ENCODE data around the gene GPHN. TPM values are rescaled to one million over a fixed set of nuclear protein-coding genes. Genes with fewer than 3 reads are reported as not detected.
"Not testable (repeated sequence)": the region's sequence is repeated elsewhere in the genome, so short reads cannot be mapped to it uniquely, and the experiment has no call there.

GPHN gene
- total and polyA plus RNA-seq, 2 of the 4 experiments (the other 2 are of a cell fraction) = 8.0 to 8.1 TPM

- no peak for ATAC-seq (ENCODE audit: low read depth)
- H3K4me3 ChIP-seq (ENCODE audit: insufficient read depth, low read depth, low read length) = no peak overlapping the region
- no peaks in the 10 kb centered on the region for H3K9me3 ChIP-seq (ENCODE audit: control insufficient read depth, insufficient read depth, low read length)
- H2AK9ac ChIP-seq (replicated peaks; ENCODE audit: low read depth, low read length, poor library complexity) = no peak overlapping the region
- H4K5ac ChIP-seq (ENCODE audit: low read depth, low read length) = no peak overlapping the region
- no peak overlapping the region for H2BK15ac ChIP-seq (ENCODE audit: low read depth, low read length)
- no peaks in the 10 kb centered on the region for H3K79me1 ChIP-seq (ENCODE audit: low read depth in 1 of 2, low read length in 2 of 2)
- ChIA-PET CTCF (no interaction called here), POLR2A (ENCODE audit: unreplicated experiment) (no interaction called here)
- H4K8ac ChIP-seq (ENCODE audit: low read depth in 2 of 2, low read length in 2 of 2) = no peak overlapping the region
- H3K27ac ChIP-seq (ENCODE audit: insufficient read depth, low read length) = no peak overlapping the region
- no peak overlapping the region for H2AK5ac ChIP-seq (ENCODE audit: low read depth, low read length)
- H2BK5ac ChIP-seq (ENCODE audit: low read depth, low read length, poor library complexity, severe bottlenecking) = no peak overlapping the region
- TF ChIP-seq CEBPB (IDR thresholded peaks at IDR 0.05; ENCODE audit: low read depth, low read length) (no peak), RAD21 (IDR thresholded peaks at IDR 0.05; ENCODE audit: low read length) (no peak), CHD1 (IDR thresholded peaks at IDR 0.05; ENCODE audit: low read depth, low read length) (no peak), MAZ (IDR thresholded peaks at IDR 0.05; ENCODE audit: borderline replicate concordance, low read depth, low read length) (no peak)
- no peak overlapping the region for H2BK20ac ChIP-seq (ENCODE audit: low read depth, low read length)
- H2BK120ac ChIP-seq (ENCODE audit: low read depth, low read length) = no peak overlapping the region
- H3K18ac ChIP-seq (ENCODE audit: low read depth, low read length) = no peak overlapping the region
- no peak for DNase-seq
- H3K9me1 ChIP-seq (ENCODE audit: insufficient read depth, low read length) = no peaks in the 10 kb centered on the region
- intact Hi-C loops (cut with micrococcal nuclease) = no loop called here
- no peak overlapping the region for H2AFZ ChIP-seq (replicated peaks; ENCODE audit: low read length, poor library complexity)
- no peak overlapping the region for H3K14ac ChIP-seq (replicated peaks; ENCODE audit: low read depth, low read length)
- H3K4me2 ChIP-seq (ENCODE audit: low read depth, low read length) = no peak overlapping the region
- BruUV-seq (replicated peaks) = no TSS peak
- no peak overlapping the region for H3K4ac ChIP-seq (ENCODE audit: low read depth, low read length)
- H3K23ac ChIP-seq (ENCODE audit: low read depth, low read length) = no peak overlapping the region
- H3K36me3 ChIP-seq (ENCODE audit: control insufficient read depth, insufficient read depth, low read length) = no peaks in the 10 kb centered on the region
- dilution Hi-C loops (cut with HindIII; ENCODE audit: low sequenced_read_pairs, unreplicated experiment) = no loop called here
- H3K56ac ChIP-seq (ENCODE audit: extremely low read depth, insufficient read depth, low read length) = no peak overlapping the region
- no peaks in the 10 kb centered on the region for H4K20me1 ChIP-seq (ENCODE audit: insufficient read depth, low read length)
- H4K91ac ChIP-seq (ENCODE audit: insufficient read depth, low read depth, low read length) = no peak overlapping the region
- no peaks in the 10 kb centered on the region for H3K27me3 ChIP-seq (ENCODE audit: control insufficient read depth, insufficient read depth, low read length)
- no peak overlapping the region for H3K9ac ChIP-seq (ENCODE audit: low read depth, low read length)
- H3K4me1 ChIP-seq (ENCODE audit: control insufficient read depth, insufficient read depth, low read length) = no peaks in the 10 kb centered on the region
- in situ Hi-C loops (cut with MboI; ENCODE audit: low sequenced_read_pairs) = no loop called here
These were observed 552.6 kb downstream of the GPHN start for GRCh38 chr14:67060546-67060945.

- H3K4me2 ChIP-seq (ENCODE audit: low read depth, low read length); ATAC-seq (ENCODE audit: low read depth); H2AFZ ChIP-seq (replicated peaks; ENCODE audit: low read length, poor library complexity); CTCF ChIA-PET; H4K91ac ChIP-seq (ENCODE audit: insufficient read depth, low read depth, low read length); H2BK15ac ChIP-seq (ENCODE audit: low read depth, low read length); H2BK5ac ChIP-seq (ENCODE audit: low read depth, low read length, poor library complexity, severe bottlenecking); H3K27ac ChIP-seq (ENCODE audit: insufficient read depth, low read length); H3K79me1 ChIP-seq (ENCODE audit: low read depth in 1 of 2, low read length in 2 of 2); H2AK9ac ChIP-seq (replicated peaks; ENCODE audit: low read depth, low read length, poor library complexity); H2BK120ac ChIP-seq (ENCODE audit: low read depth, low read length); H3K9me3 ChIP-seq (ENCODE audit: control insufficient read depth, insufficient read depth, low read length); H3K4me1 ChIP-seq (ENCODE audit: control insufficient read depth, insufficient read depth, low read length); H3K56ac ChIP-seq (ENCODE audit: extremely low read depth, insufficient read depth, low read length); H3K27me3 ChIP-seq (ENCODE audit: control insufficient read depth, insufficient read depth, low read length); H3K9ac ChIP-seq (ENCODE audit: low read depth, low read length); in situ Hi-C loops (cut with MboI; ENCODE audit: low sequenced_read_pairs); H3K4me3 ChIP-seq (ENCODE audit: insufficient read depth, low read depth, low read length); H3K9me1 ChIP-seq (ENCODE audit: insufficient read depth, low read length); POLR2A ChIA-PET (ENCODE audit: unreplicated experiment); H4K20me1 ChIP-seq (ENCODE audit: insufficient read depth, low read length); H3K18ac ChIP-seq (ENCODE audit: low read depth, low read length); H4K5ac ChIP-seq (ENCODE audit: low read depth, low read length); DNase-seq; H4K8ac ChIP-seq (ENCODE audit: low read depth in 2 of 2, low read length in 2 of 2); intact Hi-C loops (cut with micrococcal nuclease); H2AK5ac ChIP-seq (ENCODE audit: low read depth, low read length); H2BK20ac ChIP-seq (ENCODE audit: low read depth, low read length); H3K14ac ChIP-seq (replicated peaks; ENCODE audit: low read depth, low read length); dilution Hi-C loops (cut with HindIII; ENCODE audit: low sequenced_read_pairs, unreplicated experiment); BruUV-seq (replicated peaks); H3K4ac ChIP-seq (ENCODE audit: low read depth, low read length); H3K23ac ChIP-seq (ENCODE audit: low read depth, low read length); H3K36me3 ChIP-seq (ENCODE audit: control insufficient read depth, insufficient read depth, low read length): not testable (repeated sequence)
- WGBS, 2 experiments (ENCODE audit: extremely low coverage in 2 of 2, insufficient read length in 1 of 2) = no CpG with 5 or more reads among the region's 7 CpGs
These were observed 559.3 kb downstream of the GPHN start for GRCh38 chr14:67067070-67067814.
